LNCAP (cell line): Measurements from ENCODE around the gene STAC.

Experiments
- TF ChIP-seq, protein P1 (sequence below): fragments of 450-650 bp; IDR thresholded peaks from 2 replicates; pipeline ENCODE4 v1.5.1; 2017; ENCODE audit warnings: mild to moderate bottlenecking

STAC gene

DNA sequence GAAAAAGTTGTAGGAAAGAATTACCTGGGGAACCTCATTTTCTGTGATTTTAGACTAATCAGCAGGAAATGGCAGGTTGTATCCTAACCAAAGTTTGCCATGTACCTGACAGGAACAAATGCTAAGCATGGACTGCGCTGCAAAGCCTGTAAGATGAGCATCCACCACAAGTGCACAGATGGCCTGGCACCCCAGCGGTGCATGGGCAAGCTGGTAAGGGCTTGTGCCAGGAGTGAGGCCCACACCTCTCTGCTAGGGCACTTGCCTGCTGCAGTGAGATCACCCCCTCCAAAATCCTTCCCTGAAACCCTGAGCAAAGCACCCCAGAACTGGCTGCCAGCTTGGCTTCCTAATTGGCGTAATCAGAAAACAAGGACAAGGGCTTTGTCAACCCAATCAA lies 102.6 kb downstream of the STAC start:
- TF ChIP-seq, protein P1, sequence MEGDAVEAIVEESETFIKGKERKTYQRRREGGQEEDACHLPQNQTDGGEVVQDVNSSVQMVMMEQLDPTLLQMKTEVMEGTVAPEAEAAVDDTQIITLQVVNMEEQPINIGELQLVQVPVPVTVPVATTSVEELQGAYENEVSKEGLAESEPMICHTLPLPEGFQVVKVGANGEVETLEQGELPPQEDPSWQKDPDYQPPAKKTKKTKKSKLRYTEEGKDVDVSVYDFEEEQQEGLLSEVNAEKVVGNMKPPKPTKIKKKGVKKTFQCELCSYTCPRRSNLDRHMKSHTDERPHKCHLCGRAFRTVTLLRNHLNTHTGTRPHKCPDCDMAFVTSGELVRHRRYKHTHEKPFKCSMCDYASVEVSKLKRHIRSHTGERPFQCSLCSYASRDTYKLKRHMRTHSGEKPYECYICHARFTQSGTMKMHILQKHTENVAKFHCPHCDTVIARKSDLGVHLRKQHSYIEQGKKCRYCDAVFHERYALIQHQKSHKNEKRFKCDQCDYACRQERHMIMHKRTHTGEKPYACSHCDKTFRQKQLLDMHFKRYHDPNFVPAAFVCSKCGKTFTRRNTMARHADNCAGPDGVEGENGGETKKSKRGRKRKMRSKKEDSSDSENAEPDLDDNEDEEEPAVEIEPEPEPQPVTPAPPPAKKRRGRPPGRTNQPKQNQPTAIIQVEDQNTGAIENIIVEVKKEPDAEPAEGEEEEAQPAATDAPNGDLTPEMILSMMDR, result no peak

DNA sequence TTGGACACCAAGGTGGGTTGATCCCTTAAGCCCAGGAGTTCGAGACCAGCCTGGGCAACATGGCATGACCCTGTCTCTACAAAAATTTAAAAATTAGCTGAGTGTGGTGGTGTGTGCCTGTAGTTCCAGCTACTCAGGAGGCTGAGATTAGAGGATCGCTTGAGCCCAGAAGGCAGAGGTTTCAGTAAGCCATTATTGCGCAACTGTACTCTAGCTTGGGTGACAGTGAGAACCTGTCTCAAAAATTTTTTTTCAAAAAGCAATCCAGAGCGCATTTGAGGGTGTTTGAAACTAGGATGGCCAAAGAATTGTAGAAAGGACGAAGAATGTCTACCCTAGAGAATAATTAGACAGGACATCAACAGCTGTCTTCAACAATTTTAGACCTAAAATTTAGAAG lies 103.4 kb downstream of the STAC start:
- TF ChIP-seq, protein P1, result no peak

DNA sequence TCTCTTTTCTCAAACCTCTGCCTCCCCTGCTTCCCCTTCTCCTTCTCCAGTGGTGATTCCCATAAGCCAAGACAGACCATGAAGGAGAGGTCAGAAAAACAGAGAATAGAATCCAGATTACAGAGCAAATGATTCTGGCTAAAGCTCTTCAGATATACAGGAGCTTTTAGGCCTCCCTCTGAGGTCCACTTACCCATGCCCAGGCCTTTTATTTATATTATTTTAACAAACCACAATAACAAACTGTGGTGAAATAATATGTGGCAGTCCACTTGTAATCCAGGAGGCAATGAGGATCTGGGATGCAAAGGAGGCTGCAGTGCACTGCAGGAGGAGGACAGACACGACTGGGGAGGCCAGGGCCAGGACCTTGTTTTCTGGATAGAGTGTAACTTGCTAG lies 104.1 kb downstream of the STAC start:
- TF ChIP-seq, protein P1, result no peak

DNA sequence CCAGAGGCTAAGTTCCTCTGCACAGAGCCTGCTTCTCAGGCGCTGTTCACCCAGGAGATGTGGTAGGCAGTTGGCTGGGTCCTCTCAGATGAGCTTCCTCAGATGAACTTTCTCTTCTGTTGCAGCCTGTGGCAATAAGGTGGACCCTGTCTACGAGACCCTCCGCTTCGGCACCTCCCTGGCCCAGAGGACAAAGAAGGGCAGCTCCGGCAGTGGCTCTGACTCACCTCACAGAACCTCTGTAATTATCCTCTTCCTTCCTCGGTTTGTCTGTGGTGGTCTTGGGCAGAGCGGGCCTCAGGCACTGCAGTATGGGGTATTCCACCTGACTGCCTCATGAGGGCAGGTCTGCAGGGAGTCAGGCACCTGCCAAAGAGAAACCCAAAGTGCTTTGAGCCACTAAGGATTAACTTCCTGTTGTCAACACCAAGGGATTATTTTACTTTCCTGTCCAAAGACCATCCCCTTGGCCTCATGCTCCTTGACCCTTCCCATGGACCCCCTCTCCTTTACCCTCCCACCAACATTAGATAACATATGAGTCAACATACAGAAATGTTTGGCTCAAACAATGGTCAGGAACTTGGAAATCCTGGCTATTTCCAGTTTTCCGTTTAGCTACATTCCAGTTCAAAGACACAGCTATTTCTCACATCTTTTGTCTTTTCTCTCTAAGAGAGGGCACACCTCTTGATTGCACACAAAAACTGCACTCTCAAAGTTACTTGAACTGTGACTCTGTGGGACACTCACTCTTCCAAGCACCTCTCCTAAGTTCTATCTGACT lies 105.9 kb downstream of the STAC start:
- TF ChIP-seq, protein P1, result no peak

DNA sequence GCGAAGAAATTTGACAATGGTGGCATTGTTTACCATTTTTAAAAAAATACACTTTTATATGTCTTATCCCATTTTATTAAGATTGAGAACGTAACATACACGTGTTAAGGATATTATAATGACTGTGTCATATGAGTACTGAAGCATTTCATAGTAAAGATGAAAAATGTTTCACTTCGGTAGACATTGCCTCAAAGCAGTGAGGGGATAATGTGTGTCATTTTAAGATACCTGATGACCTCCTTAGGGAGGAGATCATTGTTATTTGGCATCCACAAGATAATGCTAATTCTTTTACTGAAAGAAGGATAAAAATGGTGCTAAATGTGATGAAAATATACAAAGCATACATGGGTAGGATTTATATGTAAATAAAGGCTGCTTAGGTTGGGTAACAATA lies 107.3 kb downstream of the STAC start:
- TF ChIP-seq, protein P1, result no peak

DNA sequence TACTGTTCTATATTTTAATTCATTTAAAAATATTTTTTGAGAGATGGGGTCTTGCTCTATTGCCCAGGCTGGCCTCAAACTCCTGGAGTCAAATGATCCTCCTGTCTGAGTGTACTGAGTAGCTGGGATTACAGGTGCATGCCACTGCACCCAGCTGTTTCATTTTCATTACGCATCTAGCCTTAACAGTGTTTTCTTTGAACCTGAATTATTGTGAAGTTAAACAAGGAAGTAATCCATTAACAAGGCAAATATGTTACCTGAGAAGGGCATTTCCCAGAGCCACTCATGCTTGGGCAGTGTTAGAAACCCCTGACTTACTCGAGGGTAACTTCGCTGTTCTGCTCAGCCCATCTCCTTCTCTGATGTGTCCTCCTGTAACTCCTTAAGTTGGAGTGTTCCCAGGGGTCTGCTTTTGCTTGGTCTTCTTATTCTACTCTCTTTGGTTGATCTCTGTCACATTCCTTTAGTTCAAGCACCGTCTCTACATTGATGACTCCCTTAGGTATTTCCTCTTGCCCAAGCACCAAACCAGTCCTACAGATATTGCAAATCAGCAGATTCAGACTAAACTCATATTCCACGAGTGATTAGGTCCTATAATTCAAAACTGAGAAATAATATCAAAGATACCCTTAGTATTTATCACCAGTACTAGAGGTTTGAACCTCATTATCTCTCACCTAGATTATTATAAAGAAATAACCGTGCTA lies 107.9 kb downstream of the STAC start:
- TF ChIP-seq, protein P1, result no peak

DNA sequence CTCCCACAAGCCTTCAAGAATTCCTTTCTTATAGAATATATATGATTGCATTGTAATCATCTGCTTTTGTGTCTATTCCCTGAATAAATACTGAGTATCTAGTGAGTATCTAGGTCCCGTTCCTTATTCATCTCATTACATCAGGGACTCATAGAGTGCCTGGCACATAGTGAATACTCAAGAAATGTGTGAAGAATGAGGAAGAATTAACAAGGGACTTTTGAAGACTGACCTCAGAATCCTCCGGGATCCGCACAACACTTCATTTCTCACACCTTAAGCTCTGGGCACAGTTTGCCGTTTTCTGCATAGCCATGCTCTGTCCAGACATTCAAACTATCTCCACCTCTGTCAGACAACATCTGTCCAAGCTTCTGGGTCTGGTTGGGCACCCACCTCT lies 108.8 kb downstream of the STAC start:
- TF ChIP-seq, protein P1, result no peak
